Gastroesophageal sphincter (tissue), 3 donors: ENCODE data around the gene HIVEP3.

Experiments used
- CTCF ChIP-seq, 4 experiments: fragments of 200-600 bp in 2 of 4; fragments of 450-650 bp in 2 of 4; sonication (generic) in 1 of 4; IDR thresholded peaks; one replicate each; pipeline ENCODE4 v1.5.1; 2017 to 2019; ENCODE audit warnings: antibody characterized with exemption in 4 of 4, mild to moderate bottlenecking in 2 of 4, moderate library complexity in 2 of 4
- EP300 ChIP-seq: sonication (generic); formaldehyde crosslinking; IDR thresholded peaks from one replicate; pipeline ENCODE4 v1.6.1; 2017; ENCODE audit warnings: antibody characterized with exemption, mild to moderate bottlenecking
- POLR2A ChIP-seq, 2 donors: fragments of 450-650 bp; IDR thresholded peaks; one replicate each; pipeline ENCODE4 v1.6.1; 2017; ENCODE audit warnings: antibody characterized with exemption in 2 of 2, mild to moderate bottlenecking in 2 of 2, moderate library complexity in 1 of 2

- TF ChIP-seq EP300 = no peak
- TF ChIP-seq CTCF (IDR thresholded peaks at IDR 0.05) = no peak
- TF ChIP-seq POLR2A (IDR thresholded peaks at IDR 0.05) = no peak
Measured at GRCh38 chr1:41489561-41489960, 429.2 kb downstream of the HIVEP3 start.
